ENCODE data around the gene PIK3C3. TPM values are rescaled to one million over a fixed set of nuclear protein-coding genes. Genes with fewer than 3 reads are reported as not detected.

PIK3C3 gene
- total and polyA plus RNA-seq, 2 donors from 2014 or later: 31.4 to 70.7 TPM

DNA sequence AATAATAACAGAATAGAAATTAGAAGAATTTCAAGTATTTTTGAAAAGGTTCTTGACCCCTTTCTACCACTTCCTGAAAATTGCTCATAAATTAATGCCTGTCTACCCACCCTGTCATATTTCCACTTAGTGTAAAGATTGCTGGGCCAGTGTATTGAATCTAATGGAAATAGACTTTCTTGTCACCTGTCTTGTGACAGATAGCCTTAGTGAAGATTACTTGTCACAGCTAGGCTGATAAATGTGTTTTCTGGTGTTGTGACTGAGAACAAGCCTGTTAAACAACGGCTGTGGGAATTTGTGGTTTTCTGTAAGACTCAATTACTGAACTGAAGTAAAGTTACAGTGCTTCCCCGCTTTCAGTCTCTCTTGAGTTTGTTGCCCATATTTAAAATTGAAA is 37.0 kb downstream of the PIK3C3 start:
- Histone ChIP-seq H3K9me3 (ENCODE audit: control insufficient read depth in 2 of 3, insufficient read depth in 1 of 3, low read length in 3 of 3) (no peaks in the 10 kb centered on the region), H3K4me1 (ENCODE audit: control insufficient read depth in 2 of 3, insufficient read depth in 2 of 3, low read depth in 1 of 3, low read length in 3 of 3) (no peaks in the 10 kb centered on the region), H3K27me3 (ENCODE audit: control insufficient read depth, insufficient read depth, low read length) (no peaks in the 10 kb centered on the region), H3K4me3 (ENCODE audit: low read length in 3 of 3) (no peak overlapping the region), H3K9ac (ENCODE audit: low read length in 3 of 3) (no peak overlapping the region), H3K36me3 (ENCODE audit: control insufficient read depth in 2 of 3, insufficient read depth in 3 of 3, low read length in 3 of 3) (peaks cover 6 to 27% (median 13%) of the 10 kb centered on the region in 3 donors), H3K27ac (ENCODE audit: low read depth in 2 of 2, low read length in 2 of 2) (no peak overlapping the region)
- DNase-seq (no peak), FAIRE-seq (no peak)
- intact Hi-C loops (cut with DNase I): no loop called here
- TF ChIP-seq, protein P1, sequence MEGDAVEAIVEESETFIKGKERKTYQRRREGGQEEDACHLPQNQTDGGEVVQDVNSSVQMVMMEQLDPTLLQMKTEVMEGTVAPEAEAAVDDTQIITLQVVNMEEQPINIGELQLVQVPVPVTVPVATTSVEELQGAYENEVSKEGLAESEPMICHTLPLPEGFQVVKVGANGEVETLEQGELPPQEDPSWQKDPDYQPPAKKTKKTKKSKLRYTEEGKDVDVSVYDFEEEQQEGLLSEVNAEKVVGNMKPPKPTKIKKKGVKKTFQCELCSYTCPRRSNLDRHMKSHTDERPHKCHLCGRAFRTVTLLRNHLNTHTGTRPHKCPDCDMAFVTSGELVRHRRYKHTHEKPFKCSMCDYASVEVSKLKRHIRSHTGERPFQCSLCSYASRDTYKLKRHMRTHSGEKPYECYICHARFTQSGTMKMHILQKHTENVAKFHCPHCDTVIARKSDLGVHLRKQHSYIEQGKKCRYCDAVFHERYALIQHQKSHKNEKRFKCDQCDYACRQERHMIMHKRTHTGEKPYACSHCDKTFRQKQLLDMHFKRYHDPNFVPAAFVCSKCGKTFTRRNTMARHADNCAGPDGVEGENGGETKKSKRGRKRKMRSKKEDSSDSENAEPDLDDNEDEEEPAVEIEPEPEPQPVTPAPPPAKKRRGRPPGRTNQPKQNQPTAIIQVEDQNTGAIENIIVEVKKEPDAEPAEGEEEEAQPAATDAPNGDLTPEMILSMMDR (IDR thresholded peaks at IDR 0.05; ENCODE audit: borderline replicate concordance, extremely low read depth, insufficient read depth): no peak

- H3K4me1 ChIP-seq (ENCODE audit: control insufficient read depth in 2 of 3, insufficient read depth in 2 of 3, low read depth in 1 of 3, low read length in 3 of 3): no peaks in the 10 kb centered on the region
- DNase-seq (no peak), FAIRE-seq (no peak)
- H3K9me3 ChIP-seq (ENCODE audit: control insufficient read depth in 2 of 3, insufficient read depth in 1 of 3, low read length in 3 of 3): no peaks in the 10 kb centered on the region
- H3K4me3 ChIP-seq (ENCODE audit: low read length in 3 of 3): no peak overlapping the region
- peaks cover 6 to 32% (median 15%) of the 10 kb centered on the region in 3 donors for H3K36me3 ChIP-seq (ENCODE audit: control insufficient read depth in 2 of 3, insufficient read depth in 3 of 3, low read length in 3 of 3)
- TF ChIP-seq, protein P1 (IDR thresholded peaks at IDR 0.05; ENCODE audit: borderline replicate concordance, extremely low read depth, insufficient read depth): no peak
- intact Hi-C loops (cut with DNase I): no loop called here
- no peak overlapping the region for H3K9ac ChIP-seq (ENCODE audit: low read length in 3 of 3)
- H3K27ac ChIP-seq (ENCODE audit: low read depth in 2 of 2, low read length in 2 of 2): no peak overlapping the region
- H3K27me3 ChIP-seq (ENCODE audit: control insufficient read depth, insufficient read depth, low read length): no peaks in the 10 kb centered on the region
Measured at GRCh38 chr18:41992703-41993102, 37.7 kb downstream of the PIK3C3 start.

DNA sequence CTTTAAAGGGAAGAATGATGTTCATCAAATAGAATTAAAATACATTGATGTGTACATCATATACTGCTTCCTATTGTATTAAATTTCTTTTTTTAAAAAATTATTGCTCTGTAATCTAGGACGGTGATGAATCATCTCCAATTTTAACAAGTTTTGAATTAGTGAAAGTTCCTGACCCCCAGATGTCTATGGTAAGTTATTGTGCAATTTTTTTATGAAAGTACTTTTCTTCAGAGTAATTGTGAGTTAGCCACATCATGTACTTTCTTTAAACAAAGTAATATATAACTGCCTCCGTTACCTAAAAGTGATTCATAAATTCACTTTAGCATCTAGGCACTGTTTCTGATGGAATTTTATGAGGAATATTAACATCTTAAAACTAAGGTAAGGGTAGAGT is 38.1 kb downstream of the PIK3C3 start:
- no peaks in the 10 kb centered on the region for H3K9me3 ChIP-seq (ENCODE audit: control insufficient read depth in 2 of 3, insufficient read depth in 1 of 3, low read length in 3 of 3)
- intact Hi-C loops (cut with DNase I): no loop called here
- FAIRE-seq: no peak
- H3K36me3 ChIP-seq (ENCODE audit: control insufficient read depth in 2 of 3, insufficient read depth in 3 of 3, low read length in 3 of 3): peaks cover 6 to 32% (median 18%) of the 10 kb centered on the region in 3 donors
- H3K9ac ChIP-seq (ENCODE audit: low read length in 3 of 3): no peak overlapping the region
- DNase-seq: no peak
- H3K27me3 ChIP-seq (ENCODE audit: control insufficient read depth, insufficient read depth, low read length): no peaks in the 10 kb centered on the region
- TF ChIP-seq, protein P1 (IDR thresholded peaks at IDR 0.05; ENCODE audit: borderline replicate concordance, extremely low read depth, insufficient read depth): no peak
- no peak overlapping the region for H3K4me3 ChIP-seq (ENCODE audit: low read length in 3 of 3)
- H3K27ac ChIP-seq (ENCODE audit: low read depth in 2 of 2, low read length in 2 of 2): no peak overlapping the region
- H3K4me1 ChIP-seq (ENCODE audit: control insufficient read depth in 2 of 3, insufficient read depth in 2 of 3, low read depth in 1 of 3, low read length in 3 of 3): no peaks in the 10 kb centered on the region

DNA sequence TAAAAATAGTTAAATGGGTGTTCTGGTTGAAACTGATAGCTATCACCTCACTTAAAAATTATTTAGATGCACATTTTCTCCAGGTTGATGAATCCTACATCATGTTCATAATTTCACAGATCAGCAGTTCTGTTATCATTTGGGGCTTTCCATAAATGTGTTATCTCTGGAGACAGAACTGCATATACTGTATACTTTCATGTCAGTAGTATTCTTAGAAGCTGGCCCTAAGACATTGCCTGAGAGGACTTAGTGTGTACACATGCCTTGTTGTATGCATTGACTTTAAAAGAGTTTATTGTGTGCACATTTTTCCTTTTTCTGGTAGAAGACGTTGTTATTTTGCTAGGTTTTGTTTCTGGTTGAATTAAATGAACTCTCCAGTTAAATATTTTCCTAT is 41.0 kb downstream of the PIK3C3 start:
- TF ChIP-seq, protein P1 (IDR thresholded peaks at IDR 0.05; ENCODE audit: borderline replicate concordance, extremely low read depth, insufficient read depth): no peak
- no peaks in the 10 kb centered on the region for H3K27me3 ChIP-seq (ENCODE audit: control insufficient read depth, insufficient read depth, low read length)
- H3K9ac ChIP-seq (ENCODE audit: low read length in 3 of 3): no peak overlapping the region
- no peaks in the 10 kb centered on the region for H3K4me1 ChIP-seq (ENCODE audit: control insufficient read depth in 2 of 3, insufficient read depth in 2 of 3, low read depth in 1 of 3, low read length in 3 of 3)
- no peak overlapping the region for H3K27ac ChIP-seq (ENCODE audit: low read depth in 2 of 2, low read length in 2 of 2)
- H3K36me3 ChIP-seq (ENCODE audit: control insufficient read depth in 2 of 3, insufficient read depth in 3 of 3, low read length in 3 of 3): peaks cover 11 to 22% (median 19%) of the 10 kb centered on the region in 3 donors
- intact Hi-C loops (cut with DNase I): no loop called here
- DNase-seq (no peak), FAIRE-seq (no peak)
- H3K9me3 ChIP-seq (ENCODE audit: control insufficient read depth in 2 of 3, insufficient read depth in 1 of 3, low read length in 3 of 3): no peaks in the 10 kb centered on the region
- H3K4me3 ChIP-seq (ENCODE audit: low read length in 3 of 3): no peak overlapping the region
